ENCODE measurements around the gene GUCY2D. TPM values are rescaled to one million over a fixed set of nuclear protein-coding genes. Genes with fewer than 3 reads are reported as not detected.

Gene GUCY2D
- total RNA-seq, 1 donor from 2014 or later = not detected

DNA sequence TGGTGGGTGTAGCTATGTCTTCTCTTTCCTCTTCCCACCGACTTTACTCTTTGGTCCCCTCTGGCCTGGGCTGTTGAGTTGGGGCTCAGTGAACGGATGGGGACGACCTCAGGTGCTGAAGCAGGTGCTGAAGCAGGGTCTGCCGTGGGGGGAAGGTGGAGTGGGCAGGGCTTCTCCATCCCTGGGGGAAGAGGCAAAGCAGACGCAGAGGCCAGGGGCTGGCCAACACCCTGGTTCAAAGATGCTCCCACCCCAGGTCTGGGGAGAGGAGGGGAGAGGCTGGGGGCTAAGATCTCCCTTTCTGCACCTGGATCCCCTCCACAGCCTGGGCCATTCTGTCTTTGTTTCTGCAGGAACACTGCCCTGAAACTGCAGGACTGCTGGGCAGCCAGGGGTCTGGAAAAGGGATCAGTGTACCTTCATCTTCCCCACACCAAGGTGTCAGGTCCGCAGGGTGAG is 62.2 kb downstream of the GUCY2D start:
- TF ChIP-seq, protein P1, sequence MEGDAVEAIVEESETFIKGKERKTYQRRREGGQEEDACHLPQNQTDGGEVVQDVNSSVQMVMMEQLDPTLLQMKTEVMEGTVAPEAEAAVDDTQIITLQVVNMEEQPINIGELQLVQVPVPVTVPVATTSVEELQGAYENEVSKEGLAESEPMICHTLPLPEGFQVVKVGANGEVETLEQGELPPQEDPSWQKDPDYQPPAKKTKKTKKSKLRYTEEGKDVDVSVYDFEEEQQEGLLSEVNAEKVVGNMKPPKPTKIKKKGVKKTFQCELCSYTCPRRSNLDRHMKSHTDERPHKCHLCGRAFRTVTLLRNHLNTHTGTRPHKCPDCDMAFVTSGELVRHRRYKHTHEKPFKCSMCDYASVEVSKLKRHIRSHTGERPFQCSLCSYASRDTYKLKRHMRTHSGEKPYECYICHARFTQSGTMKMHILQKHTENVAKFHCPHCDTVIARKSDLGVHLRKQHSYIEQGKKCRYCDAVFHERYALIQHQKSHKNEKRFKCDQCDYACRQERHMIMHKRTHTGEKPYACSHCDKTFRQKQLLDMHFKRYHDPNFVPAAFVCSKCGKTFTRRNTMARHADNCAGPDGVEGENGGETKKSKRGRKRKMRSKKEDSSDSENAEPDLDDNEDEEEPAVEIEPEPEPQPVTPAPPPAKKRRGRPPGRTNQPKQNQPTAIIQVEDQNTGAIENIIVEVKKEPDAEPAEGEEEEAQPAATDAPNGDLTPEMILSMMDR (IDR thresholded peaks at IDR 0.05) = no peak
- Mint-ChIP-seq H3K27ac (ENCODE audit: unreplicated experiment) (no peak overlapping the region), H3K27me3 (ENCODE audit: unreplicated experiment) (peaks cover 69% of the 10 kb centered on the region), H3K9me3 (ENCODE audit: unreplicated experiment) (no peaks in the 10 kb centered on the region), H3K36me3 (ENCODE audit: unreplicated experiment) (no peaks in the 10 kb centered on the region), H3K4me1 (ENCODE audit: unreplicated experiment) (peaks cover 8% of the 10 kb centered on the region), H3K4me3 (ENCODE audit: unreplicated experiment) (no peak overlapping the region)
- DNase-seq (ENCODE audit: extremely low spot score, unreplicated experiment) = no peak

DNA sequence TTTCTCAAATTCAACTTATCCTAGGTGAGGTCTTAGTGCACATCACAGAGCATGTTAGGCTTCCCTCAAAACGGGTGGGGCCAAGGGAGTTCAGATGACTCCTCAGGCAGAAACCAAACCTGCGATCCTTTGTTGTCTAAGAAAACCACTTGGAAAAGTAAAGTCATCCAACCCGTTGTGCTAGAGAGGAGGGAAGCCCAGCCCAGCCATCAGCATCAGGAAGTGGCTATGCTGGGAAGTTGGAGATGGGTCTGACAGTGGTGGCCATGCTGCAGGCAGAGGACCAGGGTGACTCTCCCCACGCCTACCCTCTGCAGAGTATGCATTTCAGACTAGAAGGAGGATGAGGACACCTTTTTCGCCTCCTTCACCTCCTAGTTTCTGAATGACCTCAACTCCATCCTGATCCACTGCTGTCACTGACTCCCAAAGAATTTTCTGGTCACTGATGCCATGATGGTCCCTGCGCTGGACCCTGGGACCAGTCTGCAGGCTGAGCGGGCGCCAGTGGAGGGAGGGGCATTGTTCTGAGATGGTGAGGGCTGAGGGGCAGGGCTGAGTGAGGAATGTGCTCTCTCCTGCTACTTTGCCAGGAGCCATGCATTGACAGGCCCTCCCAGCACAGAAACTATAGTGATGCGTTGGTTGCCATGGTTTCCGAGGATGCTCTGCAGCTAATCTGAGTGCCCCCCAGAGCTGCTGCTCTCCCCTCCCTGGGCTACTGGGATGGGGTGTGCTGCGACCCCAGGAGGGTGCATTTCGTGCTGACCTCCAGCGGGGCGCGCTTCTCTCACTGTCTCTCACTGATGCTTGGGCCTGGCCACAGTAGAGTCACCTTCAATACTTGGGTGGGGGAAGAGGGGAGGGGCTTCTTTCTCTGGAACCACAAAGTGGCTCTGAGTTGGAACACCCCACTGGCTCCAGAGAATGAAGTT is 64.7 kb downstream of the GUCY2D start:
- H3K4me3 Mint-ChIP-seq (ENCODE audit: unreplicated experiment) = no peak overlapping the region
- H3K27ac Mint-ChIP-seq (ENCODE audit: unreplicated experiment) = no peak overlapping the region
- H3K36me3 Mint-ChIP-seq (ENCODE audit: unreplicated experiment) = no peaks in the 10 kb centered on the region
- TF ChIP-seq, protein P1 (IDR thresholded peaks at IDR 0.05) = no peak
- DNase-seq (ENCODE audit: extremely low spot score, unreplicated experiment) = no peak
- peaks cover 72% of the 10 kb centered on the region for H3K27me3 Mint-ChIP-seq (ENCODE audit: unreplicated experiment)
- H3K9me3 Mint-ChIP-seq (ENCODE audit: unreplicated experiment) = no peaks in the 10 kb centered on the region
- peaks cover 8% of the 10 kb centered on the region for H3K4me1 Mint-ChIP-seq (ENCODE audit: unreplicated experiment)

DNA sequence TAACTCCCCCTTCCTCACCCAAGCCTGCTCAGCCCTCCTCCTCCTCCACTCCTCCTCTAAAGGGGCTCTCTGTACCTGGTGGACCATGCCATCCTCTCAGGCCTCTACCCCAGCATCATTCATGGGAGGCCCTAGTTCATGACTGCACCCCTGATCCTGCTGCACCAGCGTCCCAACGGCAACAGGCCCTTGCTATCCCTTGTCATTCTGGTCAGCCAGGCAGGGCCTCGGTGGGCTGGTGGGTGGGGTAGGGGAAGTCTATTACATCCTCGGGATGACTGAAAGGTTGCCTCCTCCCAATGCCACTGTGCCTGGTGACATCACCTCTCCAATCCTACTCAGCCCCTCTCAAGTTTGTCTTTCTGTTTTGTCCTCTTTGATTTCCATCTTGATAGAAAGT is 65.4 kb downstream of the GUCY2D start:
- TF ChIP-seq, protein P1 (IDR thresholded peaks at IDR 0.05) = no peak
- H3K4me3 Mint-ChIP-seq (ENCODE audit: unreplicated experiment) = no peak overlapping the region
- H3K4me1 Mint-ChIP-seq (ENCODE audit: unreplicated experiment) = peaks cover 5% of the 10 kb centered on the region
- no peaks in the 10 kb centered on the region for H3K36me3 Mint-ChIP-seq (ENCODE audit: unreplicated experiment)
- DNase-seq (ENCODE audit: extremely low spot score, unreplicated experiment) = no peak
- H3K27ac Mint-ChIP-seq (ENCODE audit: unreplicated experiment) = no peak overlapping the region
- no peaks in the 10 kb centered on the region for H3K9me3 Mint-ChIP-seq (ENCODE audit: unreplicated experiment)
- H3K27me3 Mint-ChIP-seq (ENCODE audit: unreplicated experiment) = peaks cover 71% of the 10 kb centered on the region

DNA sequence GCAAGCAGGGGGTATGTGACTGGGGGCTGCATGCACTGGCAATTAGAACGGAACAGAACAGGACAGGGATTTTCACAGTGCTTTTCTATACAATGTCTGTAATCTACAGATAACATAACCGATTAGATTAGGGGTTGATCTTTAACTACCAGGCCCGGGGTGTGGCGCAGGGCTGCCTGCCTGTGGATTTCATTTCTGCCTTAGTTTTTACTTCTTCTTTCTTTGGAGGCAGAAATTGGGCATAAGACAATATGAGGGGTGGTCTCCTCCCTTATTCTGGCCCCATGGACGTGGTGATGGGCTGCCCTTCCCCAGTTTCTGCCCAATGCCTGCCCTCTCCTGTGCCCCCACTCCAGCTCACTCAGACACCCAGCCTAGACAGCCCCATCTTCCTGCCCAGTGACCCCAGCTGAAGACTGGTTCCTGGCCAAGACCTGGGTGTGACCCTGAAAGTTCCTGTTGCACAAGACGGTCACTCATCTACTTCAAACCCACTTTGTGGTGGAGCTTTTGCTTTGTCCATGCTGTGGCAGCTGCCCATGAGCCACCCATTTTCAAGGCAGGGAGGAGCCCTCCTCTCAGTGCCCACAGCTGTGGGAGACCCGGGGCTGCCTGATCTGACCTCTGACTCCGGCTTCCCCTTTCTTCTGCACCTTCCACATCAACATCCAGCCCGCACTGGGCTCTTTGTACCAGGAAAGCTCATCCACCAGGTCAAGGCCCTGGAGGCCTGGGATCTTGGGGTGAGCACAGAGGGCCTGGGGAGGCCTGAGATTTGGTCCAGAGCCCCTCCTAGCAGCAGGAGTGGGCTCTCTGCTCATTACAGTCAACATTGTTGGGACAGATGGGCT is 66.5 kb downstream of the GUCY2D start:
- peaks cover 75% of the 10 kb centered on the region for H3K27me3 Mint-ChIP-seq (ENCODE audit: unreplicated experiment)
- no peak overlapping the region for H3K4me3 Mint-ChIP-seq (ENCODE audit: unreplicated experiment)
- no peaks in the 10 kb centered on the region for H3K36me3 Mint-ChIP-seq (ENCODE audit: unreplicated experiment)
- no peaks in the 10 kb centered on the region for H3K9me3 Mint-ChIP-seq (ENCODE audit: unreplicated experiment)
- no peak overlapping the region for H3K27ac Mint-ChIP-seq (ENCODE audit: unreplicated experiment)
- peaks cover 11% of the 10 kb centered on the region for H3K4me1 Mint-ChIP-seq (ENCODE audit: unreplicated experiment)
- TF ChIP-seq, protein P1 (IDR thresholded peaks at IDR 0.05) = no peak
- DNase-seq (ENCODE audit: extremely low spot score, unreplicated experiment) = no peak

DNA sequence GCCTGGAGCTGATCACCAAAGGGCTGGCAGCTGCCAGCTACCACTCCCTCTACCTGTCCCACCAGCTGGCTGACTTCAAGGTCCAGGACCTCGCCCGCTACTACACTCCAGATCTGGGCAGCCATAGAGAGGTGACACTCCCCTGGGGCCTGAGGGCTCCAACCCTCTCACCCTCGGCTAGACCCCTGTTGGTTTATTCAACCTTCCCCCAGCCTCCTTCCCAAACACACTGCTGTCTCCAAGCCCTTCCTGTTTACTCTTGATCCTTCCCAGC is 67.1 kb downstream of the GUCY2D start:
- no peaks in the 10 kb centered on the region for H3K9me3 Mint-ChIP-seq (ENCODE audit: unreplicated experiment)
- H3K4me1 Mint-ChIP-seq (ENCODE audit: unreplicated experiment) = peaks cover 12% of the 10 kb centered on the region
- TF ChIP-seq, protein P1 (IDR thresholded peaks at IDR 0.05) = no peak
- H3K36me3 Mint-ChIP-seq (ENCODE audit: unreplicated experiment) = no peaks in the 10 kb centered on the region
- peaks cover 77% of the 10 kb centered on the region for H3K27me3 Mint-ChIP-seq (ENCODE audit: unreplicated experiment)
- no peak overlapping the region for H3K27ac Mint-ChIP-seq (ENCODE audit: unreplicated experiment)
- H3K4me3 Mint-ChIP-seq (ENCODE audit: unreplicated experiment) = no peak overlapping the region
- no peak for DNase-seq (ENCODE audit: extremely low spot score, unreplicated experiment)
